ENCODE measurements around the gene OR10H5.
"Not testable (repeated sequence)": the region's sequence is repeated elsewhere in the genome, so short reads cannot be mapped to it uniquely, and the experiment has no call there.

Gene OR10H5

GRCh38 chr19:15811476-15811875 is 24.0 kb downstream of the OR10H5 start:
- DNase-seq (ENCODE audit: low read depth): no peak

- DNase-seq (ENCODE audit: low read depth): no peak
Measured at GRCh38 chr19:15812060-15812722, 24.7 kb downstream of the OR10H5 start.

GRCh38 chr19:15813916-15814315 is 26.5 kb downstream of the OR10H5 start:
- no peak for DNase-seq (ENCODE audit: low read depth)

- DNase-seq (ENCODE audit: low read depth): no peak
Measured at GRCh38 chr19:15815306-15815705, 27.8 kb downstream of the OR10H5 start, which contains the start of gene OR10H1. Gene OR10H1, minus strand, starts transcription at chr19:15815664. Its CDS starts 7,627 bp downstream, at chr19:15808037.

- no peak for DNase-seq (ENCODE audit: low read depth)
Measured at GRCh38 chr19:15820646-15821045, 33.2 kb downstream of the OR10H5 start.

- DNase-seq (ENCODE audit: low read depth): no peak
Measured at GRCh38 chr19:15825753-15826152, 38.3 kb downstream of the OR10H5 start.

GRCh38 chr19:15828121-15828610 is 40.7 kb downstream of the OR10H5 start:
- DNase-seq (ENCODE audit: low read depth): no peak

GRCh38 chr19:15828611-15829305 is 41.3 kb downstream of the OR10H5 start:
- not testable (repeated sequence) for DNase-seq (ENCODE audit: low read depth)

- no peak for DNase-seq (ENCODE audit: low read depth)
Measured at GRCh38 chr19:15829306-15829698, 41.8 kb downstream of the OR10H5 start.

- no peak for DNase-seq (ENCODE audit: low read depth)
Measured at GRCh38 chr19:15829786-15830185, 42.3 kb downstream of the OR10H5 start.

- DNase-seq (ENCODE audit: low read depth): no peak
Measured at GRCh38 chr19:15831626-15832025, 44.2 kb downstream of the OR10H5 start.

GRCh38 chr19:15834232-15834631 is 46.8 kb downstream of the OR10H5 start:
- not testable (repeated sequence) for DNase-seq (ENCODE audit: low read depth)

- not testable (repeated sequence) for DNase-seq (ENCODE audit: low read depth)
Measured at GRCh38 chr19:15835565-15836329, 48.3 kb downstream of the OR10H5 start.

- peak; percentile 85 for DNase-seq (ENCODE audit: low read depth)
Measured at GRCh38 chr19:15836330-15837220, 49.1 kb downstream of the OR10H5 start.

GRCh38 chr19:15837221-15837731 is 49.8 kb downstream of the OR10H5 start:
- no peak for DNase-seq (ENCODE audit: low read depth)

- DNase-seq (ENCODE audit: low read depth): no peak
Measured at GRCh38 chr19:15838351-15838750, 50.9 kb downstream of the OR10H5 start.

- DNase-seq (ENCODE audit: low read depth): not testable (repeated sequence)
Measured at GRCh38 chr19:15839888-15840287, 52.4 kb downstream of the OR10H5 start.

- no peak for DNase-seq (ENCODE audit: low read depth)
Measured at GRCh38 chr19:15840833-15841232, 53.4 kb downstream of the OR10H5 start.

GRCh38 chr19:15841875-15842569 is 54.6 kb downstream of the OR10H5 start:
- DNase-seq (ENCODE audit: low read depth): no peak

GRCh38 chr19:15843203-15843893 is 55.9 kb downstream of the OR10H5 start:
- DNase-seq (ENCODE audit: low read depth): no peak

All from GM04504 (cell line).